Stimulated activated CD4-positive, alpha-beta T cell treated with anti-CD3 and anti-CD28 coated beads, Interleukin-2, amount 100 ng/mL, for 24 hours (primary cell): Measurements from ENCODE around the gene AURKAIP1.
"Not testable (repeated sequence)": the region's sequence is repeated elsewhere in the genome, so short reads cannot be mapped to it uniquely, and the experiment has no call there.

Experiments
- DNase-seq, 2 donors: peaks; one replicate each; pipeline ENCODE4 v3.0.0-alpha.2; 2020

AURKAIP1 gene

DNA sequence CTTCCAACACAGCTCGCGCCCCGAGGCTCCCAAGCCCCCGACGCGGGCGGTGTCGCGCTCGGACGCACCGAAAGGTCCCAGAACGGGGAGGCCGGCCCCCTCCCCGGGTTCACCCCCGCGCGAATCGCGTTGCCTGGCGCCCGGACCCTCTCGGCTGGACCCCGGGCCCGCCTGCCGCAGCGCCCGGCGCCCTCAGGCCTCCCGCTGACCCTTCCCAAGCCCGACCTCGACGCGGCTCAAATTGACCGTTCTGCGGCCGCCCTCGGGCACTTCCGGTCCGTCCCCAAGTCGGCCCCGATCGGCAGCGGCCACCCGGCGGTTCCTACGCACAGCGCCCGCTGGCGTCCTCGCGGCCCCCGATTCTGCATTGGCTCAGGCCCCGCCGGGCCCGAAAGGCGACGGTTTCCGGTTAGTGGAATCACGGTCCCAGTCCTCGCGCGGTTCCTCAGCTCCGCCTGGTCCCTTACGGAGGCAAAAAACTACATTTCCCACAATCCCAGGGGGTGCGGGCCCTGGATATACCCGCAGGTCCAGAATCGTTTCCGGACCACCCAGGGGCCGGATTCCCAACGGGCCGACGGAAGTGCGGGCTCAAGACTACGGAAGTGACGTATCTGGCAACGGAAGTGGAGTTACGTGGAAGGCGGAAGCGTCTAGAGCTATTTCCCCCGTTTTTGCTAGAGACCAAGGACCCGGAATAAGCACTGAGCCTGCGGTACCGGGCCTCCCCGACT, at the start of gene AURKAIP1:
Gene AURKAIP1, minus strand, starts transcription at position 279 of the 734 bp plus-strand sequence. CDS start 451 bp downstream, outside the sequence.
- peak; percentile 94 to 96 for DNase-seq

DNA sequence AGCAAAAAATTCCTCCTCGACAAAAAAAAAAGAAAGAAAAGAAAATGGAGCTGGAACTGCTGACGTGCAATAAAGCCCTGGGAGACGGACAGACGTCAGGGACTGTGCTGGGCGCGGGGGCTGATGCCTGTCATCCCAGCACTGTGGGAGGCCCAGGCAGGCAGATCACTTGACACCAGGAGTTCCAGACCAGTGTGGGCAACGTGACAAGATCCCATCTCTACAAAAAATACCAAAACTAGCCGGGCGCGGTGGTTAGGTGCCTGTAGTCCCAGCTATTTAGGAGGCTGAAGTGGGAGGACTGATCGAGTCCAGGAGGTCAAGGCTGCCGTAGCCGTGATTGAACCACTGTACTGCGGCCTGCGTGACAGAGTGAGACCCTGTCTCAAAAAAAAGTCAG, 49.7 kb upstream of the AURKAIP1 start:
- DNase-seq: no peak

DNA sequence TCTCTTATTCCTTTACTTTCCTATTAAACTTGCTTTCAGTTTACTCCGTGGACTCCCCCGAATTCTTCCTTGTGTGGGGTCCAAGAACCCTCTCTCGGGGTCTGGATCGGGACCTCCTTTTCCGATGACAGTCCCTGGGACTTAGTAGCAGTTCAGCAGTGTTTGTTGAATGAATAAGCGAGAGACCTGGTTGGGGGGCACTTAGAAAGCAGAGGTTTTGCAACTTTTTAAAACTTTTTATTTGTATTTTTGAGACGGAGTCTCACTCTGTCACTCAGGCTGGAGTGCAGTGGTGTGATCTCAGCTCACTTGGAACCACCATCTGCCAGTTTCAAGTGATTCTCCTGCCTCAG, 48.2 kb upstream of the AURKAIP1 start:
- DNase-seq: no peak

DNA sequence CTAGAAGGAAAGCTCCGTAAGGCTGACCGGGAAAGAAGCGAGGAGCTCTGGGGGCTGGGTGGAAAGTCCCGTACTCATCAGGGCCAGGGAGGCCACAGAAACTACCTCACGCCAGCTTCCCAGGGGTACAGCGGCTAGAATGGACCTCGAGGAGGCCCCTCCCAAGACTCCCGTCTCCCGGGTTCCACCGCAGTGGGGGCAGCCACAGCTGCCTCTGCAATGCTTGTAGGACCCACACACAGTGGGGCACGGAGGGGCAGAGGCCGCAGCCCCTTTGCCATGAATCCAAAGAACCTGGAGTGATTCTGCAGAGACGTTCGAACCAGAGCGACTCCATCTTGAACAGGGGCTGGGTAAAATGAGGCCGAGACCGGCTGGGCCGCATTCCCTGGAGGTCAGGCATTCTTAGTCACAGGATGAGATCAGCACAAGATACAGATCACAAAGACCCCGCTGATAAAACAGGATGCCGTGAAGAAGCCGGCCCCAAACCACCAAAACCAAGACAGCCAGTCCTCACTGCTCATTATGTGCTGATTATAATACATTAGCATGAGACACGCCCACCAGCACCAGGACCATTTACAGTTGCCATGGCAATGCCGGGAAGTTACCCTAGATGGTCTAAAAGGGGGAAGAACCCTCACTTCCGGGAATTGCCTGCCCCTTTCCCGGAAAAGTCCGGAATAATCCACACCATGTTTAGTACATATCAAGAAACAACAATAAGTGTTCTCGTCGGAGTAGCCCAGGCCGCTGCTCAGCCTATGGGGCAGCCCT, 47.6 kb upstream of the AURKAIP1 start:
- no peak for DNase-seq

DNA sequence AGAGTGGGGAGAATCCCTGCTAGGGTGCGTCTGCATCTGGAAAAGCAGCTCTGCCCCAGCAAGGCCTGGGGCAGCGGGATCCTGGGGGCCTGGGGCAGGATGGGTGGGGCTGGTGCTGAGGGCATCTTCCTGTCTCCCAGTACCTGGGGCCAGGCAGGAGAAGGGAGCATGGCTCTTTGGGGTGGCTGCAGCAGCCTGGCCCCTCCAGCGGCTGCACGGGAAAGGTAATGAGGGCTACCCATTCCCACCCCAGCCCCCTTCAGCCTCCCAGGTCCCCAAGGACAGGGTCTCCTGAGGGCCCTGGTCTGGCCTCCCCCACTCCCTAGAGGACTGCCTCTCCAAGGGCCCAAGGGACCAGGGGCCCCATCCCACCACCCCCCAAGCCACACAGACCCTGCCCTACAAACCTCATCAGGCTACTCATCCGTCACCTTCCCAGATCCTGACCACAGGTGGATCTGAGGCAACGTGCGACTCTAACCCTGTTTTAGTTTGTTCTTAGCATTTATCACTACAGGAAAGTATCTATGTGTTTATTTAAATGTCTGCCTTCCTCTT, 47.0 kb upstream of the AURKAIP1 start:
- DNase-seq: no peak

DNA sequence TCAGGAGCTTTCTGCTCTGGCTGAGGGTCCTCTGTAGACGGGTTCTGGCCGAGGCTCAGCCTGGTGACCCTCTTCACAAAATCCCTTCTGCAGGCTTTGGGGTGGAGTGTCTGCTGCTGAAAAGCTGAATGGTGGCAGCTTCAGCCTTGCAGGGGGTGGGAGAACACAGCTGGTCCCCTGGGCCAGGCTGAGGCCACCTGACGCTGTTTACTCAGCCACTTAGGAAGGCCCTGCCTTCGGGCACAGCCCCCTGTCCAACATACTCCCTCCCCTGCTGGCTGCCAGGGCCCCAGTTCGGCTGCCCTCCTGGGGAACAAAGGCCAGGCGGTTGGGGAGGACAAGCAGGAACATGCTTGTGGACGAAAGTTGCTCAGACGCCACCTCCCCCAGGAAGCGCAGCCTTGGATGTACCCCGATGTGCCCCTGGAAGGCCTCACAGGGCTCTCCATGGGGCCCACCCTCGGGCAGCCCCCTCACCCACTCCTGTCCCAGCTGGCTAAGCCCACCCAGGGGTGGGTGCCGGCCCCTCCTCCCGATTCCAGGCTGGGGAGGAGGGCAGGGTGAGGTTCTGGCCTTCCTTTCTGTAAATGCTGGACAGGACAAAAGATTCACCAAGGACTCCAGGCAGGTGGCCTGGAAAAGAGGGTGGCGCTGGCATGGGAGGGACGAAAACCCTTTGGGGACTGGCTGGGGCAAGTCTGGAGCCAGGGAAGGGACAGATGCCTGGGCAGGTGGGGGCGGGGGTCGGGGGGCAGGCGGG, 46.3 kb upstream of the AURKAIP1 start, which contains the start of gene ANKRD65:
Gene ANKRD65, minus strand, starts transcription at position 130 of the 760 bp plus-strand sequence. CDS start 271 bp downstream, outside the sequence.
- DNase-seq: no peak

DNA sequence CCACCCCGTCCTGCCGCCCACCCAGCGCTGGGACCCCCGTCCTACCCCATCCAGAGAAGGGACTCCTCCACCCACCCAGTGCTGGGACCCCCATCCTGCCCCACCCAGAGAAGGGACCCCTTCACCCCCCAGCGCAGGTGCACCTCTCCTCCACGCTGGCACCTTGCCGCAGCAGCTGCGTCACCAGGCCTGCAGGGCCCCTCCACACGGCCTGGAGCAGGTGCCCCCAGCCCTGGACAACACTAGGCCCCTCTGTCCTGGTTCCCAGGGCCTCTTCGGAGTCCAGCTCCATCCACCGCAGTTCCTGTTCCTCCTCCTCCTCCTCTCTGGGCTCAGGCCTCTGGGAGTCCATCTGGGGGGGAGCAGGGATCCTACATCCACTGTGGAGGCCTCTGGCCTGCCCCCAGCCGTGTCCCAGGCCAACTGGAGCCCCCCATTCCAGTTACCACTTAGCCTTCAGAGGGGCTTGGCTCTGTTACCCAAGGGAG, 45.7 kb upstream of the AURKAIP1 start:
- DNase-seq: no peak

DNA sequence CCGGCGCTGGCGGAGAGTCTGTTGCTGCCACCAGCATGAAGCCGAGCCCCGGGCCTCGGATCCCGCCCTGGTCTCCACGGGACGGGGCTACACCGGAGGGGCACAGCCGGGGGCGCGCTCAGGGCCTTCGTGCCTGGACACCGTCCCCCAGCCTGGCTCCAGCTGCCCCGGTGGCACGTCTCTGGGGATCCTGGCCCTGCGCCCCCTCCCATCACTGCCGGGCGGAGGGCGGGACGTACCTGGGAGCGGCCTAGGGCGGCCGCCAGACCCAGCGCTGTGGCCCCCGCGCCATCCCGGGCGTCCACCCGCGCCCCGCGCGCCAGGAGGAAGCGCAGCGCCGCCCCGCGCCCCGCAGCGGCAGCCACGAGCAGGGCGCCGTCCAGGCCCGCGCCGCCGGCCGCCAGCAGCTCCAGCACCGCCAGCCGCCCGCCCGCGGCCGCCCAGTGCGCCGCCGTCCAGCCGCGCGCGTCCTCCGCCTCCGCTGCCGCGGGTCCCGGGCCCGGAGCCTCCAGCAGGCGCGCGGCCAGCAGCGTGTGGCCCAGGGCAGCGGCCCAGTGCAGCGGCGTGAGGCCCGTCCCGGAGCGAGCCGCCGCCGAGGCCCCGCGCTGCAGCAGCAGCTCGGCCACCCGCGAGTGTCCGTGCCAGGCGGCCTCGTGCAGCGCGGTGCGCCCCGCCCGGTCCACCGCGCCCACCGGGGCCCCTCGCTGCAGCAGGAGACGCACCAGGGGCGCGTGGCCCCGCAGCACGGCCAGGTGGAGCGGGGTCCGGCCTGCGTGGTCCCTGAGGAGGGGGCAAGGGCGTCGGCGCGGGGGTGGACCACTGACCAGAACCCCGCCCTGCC, 45.0 kb upstream of the AURKAIP1 start:
- DNase-seq: no peak

DNA sequence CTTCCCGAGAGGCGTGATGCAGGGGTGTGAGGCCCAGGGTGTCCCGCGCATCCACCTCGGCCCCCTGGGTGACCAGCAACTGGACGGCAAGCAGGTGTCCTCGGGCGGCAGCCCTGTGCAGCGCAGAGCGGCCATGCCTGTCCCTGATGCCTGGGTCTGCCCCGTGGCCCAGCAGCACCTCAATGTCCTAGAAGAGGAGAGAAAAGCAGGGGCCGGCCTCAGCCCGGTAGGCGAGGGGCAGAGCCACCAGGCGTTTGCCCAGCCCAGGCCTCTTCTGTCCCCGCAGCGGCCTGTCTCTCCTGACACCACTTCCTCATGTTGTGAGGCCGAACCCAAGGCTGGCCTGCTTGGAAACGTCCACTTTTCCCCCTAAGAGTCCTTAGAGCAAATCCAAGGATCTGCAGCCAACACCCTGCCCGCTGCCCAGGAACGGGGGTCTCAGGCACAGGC, 44.4 kb upstream of the AURKAIP1 start:
- DNase-seq: no peak

DNA sequence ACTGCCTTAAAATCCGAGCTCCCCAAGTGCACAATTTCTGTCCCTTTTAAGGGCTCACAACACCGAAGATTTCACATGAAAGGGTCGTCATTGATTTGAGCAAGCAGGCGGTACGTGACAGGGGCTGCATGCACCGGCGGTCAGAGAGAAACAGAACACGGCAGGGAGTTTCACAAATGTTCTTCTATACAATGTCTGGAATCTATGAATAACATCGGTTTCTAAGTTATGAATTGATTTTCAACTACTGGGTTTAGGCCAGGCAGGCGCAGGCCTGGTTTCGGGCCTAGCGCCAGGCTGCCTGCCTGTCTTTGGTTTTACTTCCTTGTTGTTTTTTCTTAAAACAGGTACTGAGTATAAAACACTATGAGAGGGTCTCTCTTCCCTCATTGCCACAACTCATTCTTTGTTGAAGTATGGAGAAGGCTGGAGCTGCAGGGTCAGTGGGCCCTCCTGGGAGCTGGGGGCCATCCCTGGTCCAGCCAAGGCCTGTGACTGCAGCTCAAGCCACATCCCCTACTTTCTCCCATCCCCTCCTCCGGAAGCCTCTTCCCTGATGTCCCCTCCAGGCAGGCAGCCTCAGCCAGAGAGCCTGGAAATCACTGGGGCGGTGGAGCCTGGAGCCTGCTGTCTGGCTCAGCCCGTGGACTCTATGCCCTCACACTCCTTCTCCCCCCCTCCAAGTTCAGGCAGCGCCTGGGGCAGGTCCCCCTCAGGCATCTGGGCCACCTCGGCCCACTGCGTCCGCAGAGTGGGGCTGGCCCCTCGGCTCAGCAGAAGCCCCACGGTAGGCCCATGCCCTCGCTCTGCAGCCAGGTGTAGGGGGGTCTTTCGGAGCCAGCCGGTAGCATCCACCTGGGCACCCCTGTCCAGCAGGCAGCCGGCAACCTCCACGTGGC, 43.7 kb upstream of the AURKAIP1 start:
- no peak for DNase-seq

DNA sequence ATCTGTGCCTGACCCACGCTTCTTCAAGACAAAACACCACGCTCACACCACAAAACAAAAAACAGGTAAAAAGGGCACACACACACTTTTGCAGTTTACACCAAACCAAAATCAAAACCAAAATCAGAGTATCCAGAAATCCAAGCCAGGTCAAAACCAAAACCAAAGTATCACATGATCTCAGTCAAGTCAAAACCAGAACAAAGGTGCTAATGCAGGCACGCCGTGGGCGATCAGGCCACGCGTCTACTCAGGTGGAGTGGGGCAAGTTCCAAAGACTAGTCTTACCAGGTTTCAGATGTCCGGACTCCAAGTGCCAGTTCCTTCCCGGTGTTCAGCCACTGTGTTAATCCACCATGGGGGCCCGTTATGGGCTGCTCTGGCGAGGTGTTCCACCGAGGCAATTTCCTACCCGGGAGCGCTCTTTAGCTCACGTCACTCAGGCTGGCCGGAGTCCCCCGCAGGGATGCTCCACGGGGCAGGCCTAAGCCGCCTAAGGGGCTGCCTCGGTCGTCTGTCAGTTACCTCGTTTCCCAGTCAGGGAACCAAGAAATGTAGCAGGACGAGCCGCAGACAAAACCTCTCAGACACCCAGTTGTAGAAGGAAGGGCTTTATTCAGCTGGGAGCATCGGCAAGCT, 42.9 kb upstream of the AURKAIP1 start:
- not testable (repeated sequence) for DNase-seq

DNA sequence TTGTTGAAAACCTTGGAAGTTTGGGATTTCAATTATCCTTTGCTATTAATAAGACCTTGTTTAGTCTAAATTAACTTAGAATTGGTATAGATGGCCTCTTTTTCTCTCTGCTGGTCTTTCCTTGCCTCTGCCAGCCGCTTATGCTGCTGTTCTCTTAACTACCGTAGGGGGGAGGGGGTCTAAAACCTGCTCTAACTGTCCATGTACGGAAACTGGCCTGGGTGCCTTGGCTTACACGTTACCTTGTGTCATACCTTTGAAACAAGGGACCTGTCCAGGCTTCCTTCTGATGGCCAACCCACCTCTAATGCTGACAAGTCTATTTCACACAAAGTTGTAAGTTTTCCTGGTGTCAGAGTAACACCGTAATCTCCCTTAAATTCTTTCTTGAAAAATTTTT, 42.4 kb upstream of the AURKAIP1 start:
- not testable (repeated sequence) for DNase-seq

DNA sequence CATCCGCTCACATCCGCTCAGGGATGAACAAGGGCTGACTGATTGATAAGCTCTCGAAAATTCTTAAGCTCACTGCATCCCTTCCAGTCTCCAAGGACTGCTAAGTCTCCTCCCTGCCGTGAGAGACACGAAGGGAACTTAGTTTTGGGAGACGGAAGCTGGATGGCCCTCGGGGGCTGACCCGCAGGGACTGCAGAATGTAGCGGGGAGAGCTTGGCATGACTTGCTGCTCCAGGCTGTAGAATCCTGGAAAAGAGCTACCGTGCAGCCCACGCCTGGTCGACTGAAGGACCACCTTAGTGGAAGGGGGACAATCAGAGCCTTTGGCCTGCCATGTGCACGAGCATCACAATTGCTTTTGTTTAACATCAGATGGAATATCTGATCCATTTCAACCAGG, 40.7 kb upstream of the AURKAIP1 start:
- no peak for DNase-seq

DNA sequence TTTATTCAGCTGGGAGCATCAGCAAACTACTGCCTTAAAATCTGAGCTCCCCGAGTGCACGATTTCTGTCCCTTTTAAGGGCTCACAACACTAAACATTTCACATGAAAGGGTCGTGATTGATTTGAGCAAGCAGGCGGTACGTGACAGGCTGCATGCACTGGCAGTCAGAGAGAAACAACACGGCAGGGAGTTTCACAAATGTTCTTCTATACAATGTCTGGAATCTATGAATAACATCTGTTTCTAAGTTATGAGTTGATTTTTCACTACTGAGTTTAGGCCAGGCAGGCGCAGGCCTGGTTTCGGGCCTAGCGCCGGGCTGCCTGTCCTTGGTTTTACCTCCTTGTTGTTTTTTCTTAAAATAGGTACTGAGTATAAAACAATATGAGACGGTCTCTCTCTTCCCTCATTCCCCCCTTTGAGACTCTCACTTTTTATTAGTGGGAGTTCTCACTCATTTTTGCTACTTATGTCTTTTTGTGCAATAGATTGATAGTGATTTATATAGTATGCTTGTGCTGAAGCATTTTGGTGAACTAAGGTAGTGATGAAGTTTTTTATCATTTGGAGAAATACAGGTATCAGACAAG, 37.4 kb upstream of the AURKAIP1 start:
- DNase-seq: not testable (repeated sequence)

DNA sequence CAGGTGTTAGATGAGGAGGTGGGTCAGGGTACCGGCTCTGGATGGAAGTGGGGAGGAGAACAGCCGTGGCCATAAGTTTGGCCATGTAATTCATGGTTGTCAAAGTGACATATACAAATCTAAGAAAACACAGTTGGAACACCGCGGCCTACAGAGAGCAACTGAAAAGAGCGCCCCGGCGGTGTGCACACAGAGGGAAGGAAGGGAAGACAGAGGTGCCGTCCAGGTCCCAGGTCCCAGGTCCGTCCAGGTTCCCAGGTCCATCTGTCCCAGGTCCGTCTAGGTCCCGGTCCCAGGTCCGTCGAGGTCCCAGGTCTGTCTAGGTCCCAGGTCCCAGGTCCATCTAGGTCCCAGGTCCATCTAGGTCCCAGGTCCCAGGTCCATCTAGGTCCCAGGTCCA, 36.6 kb upstream of the AURKAIP1 start:
- no peak for DNase-seq

DNA sequence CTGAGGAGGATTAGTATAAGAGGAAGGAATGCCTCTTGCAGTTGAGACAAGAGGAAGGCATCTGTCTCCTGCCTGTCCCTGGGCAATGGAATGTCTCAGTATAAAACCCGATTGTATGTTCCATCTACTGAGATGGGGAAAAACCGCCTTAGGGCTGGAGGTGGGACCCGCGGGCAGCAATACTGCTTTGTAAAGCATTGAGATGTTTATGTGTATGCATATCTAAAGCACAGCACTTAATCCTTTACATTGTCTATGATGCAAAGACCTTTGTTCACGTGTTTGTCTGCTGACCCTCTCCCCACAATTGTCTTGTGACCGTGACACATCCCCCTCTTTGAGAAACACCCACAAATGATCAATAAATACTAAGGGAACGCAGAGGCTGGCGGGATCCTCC, 35.2 kb upstream of the AURKAIP1 start:
- DNase-seq: not testable (repeated sequence)

DNA sequence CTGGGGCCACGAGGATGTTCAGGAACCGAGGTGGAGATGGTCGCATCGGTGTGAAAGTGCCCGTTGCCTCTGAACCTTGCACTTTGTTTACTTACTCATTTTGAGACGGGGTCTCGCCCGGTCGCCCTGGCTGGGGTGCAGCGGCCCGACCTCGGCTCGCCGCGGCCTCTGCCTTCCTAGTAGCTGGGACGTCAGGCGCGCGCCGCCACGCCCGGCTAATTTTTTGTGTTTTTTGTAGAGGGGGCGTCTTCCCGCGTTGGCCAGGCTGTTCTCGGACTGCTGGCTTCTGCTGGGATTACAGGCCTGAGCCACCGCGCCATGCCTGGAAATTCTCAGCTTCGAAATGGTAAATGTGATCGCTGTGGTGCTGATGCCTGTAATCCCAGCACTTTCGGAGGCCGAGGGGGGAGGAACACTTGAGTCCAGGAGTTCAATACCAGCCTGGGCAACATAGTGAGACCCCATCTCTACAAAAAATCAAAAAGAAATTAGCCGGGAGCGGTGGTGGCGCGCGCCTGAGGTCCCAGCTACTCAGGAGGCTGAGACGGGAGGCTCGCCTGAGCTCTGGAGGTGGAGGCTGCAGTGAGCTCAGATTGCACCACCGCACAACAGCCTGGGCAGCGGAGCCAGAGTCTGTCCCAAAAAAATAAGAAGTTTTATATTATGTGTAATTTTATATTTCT, 32.8 kb upstream of the AURKAIP1 start:
- DNase-seq: peak; percentile 35 to 39

DNA sequence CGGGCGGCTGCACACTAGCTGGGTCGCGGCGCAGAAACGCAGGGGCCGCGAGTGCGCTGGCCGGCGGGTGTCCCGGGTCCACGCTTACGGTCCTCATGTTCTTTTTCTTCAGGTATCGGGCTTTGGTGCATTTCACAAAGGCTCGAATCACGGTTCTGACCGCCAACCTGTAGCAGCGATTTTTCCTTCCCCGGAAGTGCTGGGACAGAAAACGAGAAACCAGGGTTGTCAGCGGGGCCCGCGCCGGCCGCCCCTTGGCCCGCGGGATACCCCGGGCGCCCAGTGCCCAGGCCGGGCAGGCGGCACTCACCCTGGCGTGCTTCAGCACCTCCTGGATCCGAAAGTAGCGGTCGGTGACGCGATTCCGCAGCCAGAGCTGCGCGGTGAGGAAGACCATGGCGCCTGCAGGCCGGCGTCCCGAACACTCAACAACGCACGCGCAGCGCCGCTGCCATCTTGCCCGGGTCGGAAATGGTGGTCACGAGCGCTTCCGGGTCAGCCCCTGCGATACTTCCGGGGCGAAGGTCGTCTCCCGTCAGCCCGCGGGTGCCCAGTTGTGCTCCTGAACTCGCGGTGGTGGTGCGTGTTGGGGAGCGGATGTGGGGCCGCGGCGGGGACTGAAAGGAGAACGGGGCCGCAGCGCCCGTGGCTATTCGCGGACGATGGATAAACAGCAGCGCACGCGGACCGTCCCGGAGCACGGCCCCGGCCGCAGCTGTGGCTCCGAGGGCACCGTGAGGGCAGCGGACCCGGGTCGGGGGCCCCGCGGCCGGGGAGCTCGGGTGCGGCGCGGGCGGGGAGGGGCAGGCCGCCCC, 32.0 kb upstream of the AURKAIP1 start, which contains the start of gene MRPL20:
Gene MRPL20, minus strand, starts transcription at position 473 of the 815 bp plus-strand sequence. Its CDS starts 76 bp downstream, at position 397.
- DNase-seq: peak; percentile 95 to 97
